Measurements from ENCODE around the gene IL17RD. TPM values are rescaled to one million over a fixed set of nuclear protein-coding genes. Genes with fewer than 3 reads are reported as not detected.

Gene IL17RD
- total RNA-seq, 1 experiment from 2014 or later, result 3.5 TPM

DNA sequence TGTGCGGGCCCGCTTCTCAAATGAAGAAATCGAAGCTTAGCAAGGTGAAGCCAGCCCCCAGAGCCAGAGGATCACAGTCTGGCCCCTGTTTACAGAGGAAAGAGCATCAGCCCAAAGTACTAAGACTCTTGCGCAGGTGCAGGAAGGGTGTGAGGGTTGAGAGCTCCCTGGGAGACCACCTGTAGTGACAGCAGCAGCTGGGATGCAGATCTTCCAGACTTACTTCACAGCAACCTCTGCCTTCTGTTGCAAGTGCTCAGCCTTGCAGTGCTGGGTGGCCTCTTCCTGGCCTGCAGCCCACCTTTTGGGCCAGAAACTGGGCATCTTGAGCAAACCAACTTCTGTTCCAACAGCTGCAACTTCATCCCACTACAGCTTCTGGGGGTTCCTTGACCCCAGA lies 85.0 kb downstream of the IL17RD start:
- Histone ChIP-seq H3K27ac (ENCODE audit: low read length) (0 out of 2 replicates have a peak overlapping the region, but pooled peaks have one; percentile 70), H3K4me3 (ENCODE audit: low read depth in 2 of 2, low read length in 2 of 2) (peak overlapping the region; percentile 74 to 76; a peak in 2 of 4 replicates), H3K4me1 (ENCODE audit: control insufficient read depth, insufficient read depth, low read length) (peaks cover 4% of the 10 kb centered on the region; the same call in 1 of the 2 replicates), H3K9me3 (ENCODE audit: control insufficient read depth, insufficient read depth, low read depth, low read length) (no peaks in the 10 kb centered on the region), H3K36me3 (ENCODE audit: control insufficient read depth, insufficient read depth, low read length) (no peaks in the 10 kb centered on the region), H3K27me3 (ENCODE audit: control insufficient read depth, insufficient read depth, low read length) (no peaks in the 10 kb centered on the region)
- ChIA-PET CTCF (no interaction called here), POLR2A (interaction anchor here (0.6 kb wide), 1 partner anchor 55 kb away, joined by 4 read pairs; no protein-coding TSS in a partner anchor)
- BruUV-seq (replicated peaks), result no TSS peak
- ATAC-seq, result no peak
- DNase-seq (ENCODE audit: low read depth, low spot score), result no peak
- TF ChIP-seq SIN3A (IDR thresholded peaks at IDR 0.05; ENCODE audit: borderline replicate concordance, insufficient read depth, low read depth, low read length), result no peak
- TF ChIP-seq, protein P1, sequence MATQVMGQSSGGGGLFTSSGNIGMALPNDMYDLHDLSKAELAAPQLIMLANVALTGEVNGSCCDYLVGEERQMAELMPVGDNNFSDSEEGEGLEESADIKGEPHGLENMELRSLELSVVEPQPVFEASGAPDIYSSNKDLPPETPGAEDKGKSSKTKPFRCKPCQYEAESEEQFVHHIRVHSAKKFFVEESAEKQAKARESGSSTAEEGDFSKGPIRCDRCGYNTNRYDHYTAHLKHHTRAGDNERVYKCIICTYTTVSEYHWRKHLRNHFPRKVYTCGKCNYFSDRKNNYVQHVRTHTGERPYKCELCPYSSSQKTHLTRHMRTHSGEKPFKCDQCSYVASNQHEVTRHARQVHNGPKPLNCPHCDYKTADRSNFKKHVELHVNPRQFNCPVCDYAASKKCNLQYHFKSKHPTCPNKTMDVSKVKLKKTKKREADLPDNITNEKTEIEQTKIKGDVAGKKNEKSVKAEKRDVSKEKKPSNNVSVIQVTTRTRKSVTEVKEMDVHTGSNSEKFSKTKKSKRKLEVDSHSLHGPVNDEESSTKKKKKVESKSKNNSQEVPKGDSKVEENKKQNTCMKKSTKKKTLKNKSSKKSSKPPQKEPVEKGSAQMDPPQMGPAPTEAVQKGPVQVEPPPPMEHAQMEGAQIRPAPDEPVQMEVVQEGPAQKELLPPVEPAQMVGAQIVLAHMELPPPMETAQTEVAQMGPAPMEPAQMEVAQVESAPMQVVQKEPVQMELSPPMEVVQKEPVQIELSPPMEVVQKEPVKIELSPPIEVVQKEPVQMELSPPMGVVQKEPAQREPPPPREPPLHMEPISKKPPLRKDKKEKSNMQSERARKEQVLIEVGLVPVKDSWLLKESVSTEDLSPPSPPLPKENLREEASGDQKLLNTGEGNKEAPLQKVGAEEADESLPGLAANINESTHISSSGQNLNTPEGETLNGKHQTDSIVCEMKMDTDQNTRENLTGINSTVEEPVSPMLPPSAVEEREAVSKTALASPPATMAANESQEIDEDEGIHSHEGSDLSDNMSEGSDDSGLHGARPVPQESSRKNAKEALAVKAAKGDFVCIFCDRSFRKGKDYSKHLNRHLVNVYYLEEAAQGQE (IDR thresholded peaks at IDR 0.05; ENCODE audit: insufficient read depth in 1 of 2, low read depth in 2 of 2, low read length in 1 of 2), result no peak
- no peak for TF ChIP-seq TCF7L2 (IDR thresholded peaks at IDR 0.05; ENCODE audit: low read depth, low read length)
- TF ChIP-seq, protein P2, sequence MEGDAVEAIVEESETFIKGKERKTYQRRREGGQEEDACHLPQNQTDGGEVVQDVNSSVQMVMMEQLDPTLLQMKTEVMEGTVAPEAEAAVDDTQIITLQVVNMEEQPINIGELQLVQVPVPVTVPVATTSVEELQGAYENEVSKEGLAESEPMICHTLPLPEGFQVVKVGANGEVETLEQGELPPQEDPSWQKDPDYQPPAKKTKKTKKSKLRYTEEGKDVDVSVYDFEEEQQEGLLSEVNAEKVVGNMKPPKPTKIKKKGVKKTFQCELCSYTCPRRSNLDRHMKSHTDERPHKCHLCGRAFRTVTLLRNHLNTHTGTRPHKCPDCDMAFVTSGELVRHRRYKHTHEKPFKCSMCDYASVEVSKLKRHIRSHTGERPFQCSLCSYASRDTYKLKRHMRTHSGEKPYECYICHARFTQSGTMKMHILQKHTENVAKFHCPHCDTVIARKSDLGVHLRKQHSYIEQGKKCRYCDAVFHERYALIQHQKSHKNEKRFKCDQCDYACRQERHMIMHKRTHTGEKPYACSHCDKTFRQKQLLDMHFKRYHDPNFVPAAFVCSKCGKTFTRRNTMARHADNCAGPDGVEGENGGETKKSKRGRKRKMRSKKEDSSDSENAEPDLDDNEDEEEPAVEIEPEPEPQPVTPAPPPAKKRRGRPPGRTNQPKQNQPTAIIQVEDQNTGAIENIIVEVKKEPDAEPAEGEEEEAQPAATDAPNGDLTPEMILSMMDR (IDR thresholded peaks at IDR 0.05), result no peak
- no peak for TF ChIP-seq POLR2AphosphoS5 (IDR thresholded peaks at IDR 0.05; ENCODE audit: low read depth, low read length)
- intact Hi-C loops (cut with micrococcal nuclease; ENCODE audit: unreplicated experiment), result no loop called here
- in situ Hi-C loops (cut with HindIII; ENCODE audit: low pct_unique_long_range_greater_than_20kb, low sequenced_read_pairs), result loop anchor here (25.0 kb wide), 1 partner anchor 93 kb away; no protein-coding TSS in a partner anchor

DNA sequence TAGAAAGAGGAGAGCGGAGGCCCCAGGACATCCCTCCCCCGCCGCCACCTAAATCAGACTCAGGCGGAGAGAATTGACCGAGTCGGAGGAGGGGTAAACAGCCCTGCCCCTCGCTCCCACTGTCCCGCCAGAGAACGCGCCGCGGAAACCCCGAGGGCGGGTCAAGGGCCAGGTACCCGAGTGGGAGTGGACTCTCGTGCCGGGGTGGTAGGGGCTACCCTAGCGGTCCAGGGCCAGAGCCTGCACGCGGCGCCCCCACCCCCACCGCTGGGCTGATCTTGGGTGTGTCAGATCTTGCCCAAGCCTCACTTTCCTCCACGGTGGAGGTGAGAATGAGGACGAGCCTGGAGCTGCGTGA lies 85.7 kb downstream of the IL17RD start:
- ATAC-seq, result peak; percentile 52
- H3K27me3 ChIP-seq (ENCODE audit: control insufficient read depth, insufficient read depth, low read length), result no peaks in the 10 kb centered on the region
- peak overlapping the region; percentile 74 to 76 for H3K4me3 ChIP-seq (ENCODE audit: low read depth in 2 of 2, low read length in 2 of 2)
- no TSS peak for BruUV-seq (replicated peaks)
- TF ChIP-seq, protein P1 (IDR thresholded peaks at IDR 0.05; ENCODE audit: insufficient read depth in 1 of 2, low read depth in 2 of 2, low read length in 1 of 2), result no peak
- TF ChIP-seq SIN3A (IDR thresholded peaks at IDR 0.05; ENCODE audit: borderline replicate concordance, insufficient read depth, low read depth, low read length) (no peak), TCF7L2 (IDR thresholded peaks at IDR 0.05; ENCODE audit: low read depth, low read length) (no peak), POLR2AphosphoS5 (IDR thresholded peaks at IDR 0.05; ENCODE audit: low read depth, low read length) (no peak)
- TF ChIP-seq, protein P2 (IDR thresholded peaks at IDR 0.05), result no peak
- CTCF ChIA-PET, result no interaction called here
- intact Hi-C loops (cut with micrococcal nuclease; ENCODE audit: unreplicated experiment) (no loop called here), in situ Hi-C loops (cut with HindIII; ENCODE audit: low pct_unique_long_range_greater_than_20kb, low sequenced_read_pairs) (loop anchor here (25.0 kb wide), 1 partner anchor 92 kb away; no protein-coding TSS in a partner anchor)
- POLR2A ChIA-PET, result interaction anchor here (0.6 kb wide), 1 partner anchor 56 kb away, joined by 4 read pairs; no protein-coding TSS in a partner anchor
- peaks cover 4% of the 10 kb centered on the region; the same call in 1 of the 2 replicates for H3K4me1 ChIP-seq (ENCODE audit: control insufficient read depth, insufficient read depth, low read length)
- peak overlapping the region; percentile 70 for H3K27ac ChIP-seq (ENCODE audit: low read length)
- no peaks in the 10 kb centered on the region for H3K36me3 ChIP-seq (ENCODE audit: control insufficient read depth, insufficient read depth, low read length)
- H3K9me3 ChIP-seq (ENCODE audit: control insufficient read depth, insufficient read depth, low read depth, low read length), result no peaks in the 10 kb centered on the region
- no peak for DNase-seq (ENCODE audit: low read depth, low spot score)

Data from Panc1 (cell line).